Lung (tissue), 12 donors: Measurements from ENCODE around the gene RASSF1. TPM values are rescaled to one million over a fixed set of nuclear protein-coding genes. Genes with fewer than 3 reads are reported as not detected.

ENCODE experiments used
- ATAC-seq: fragments of 200-7000 bp; cut with Tn5 transposase; one replicate; pipeline ENCODE4 v1.9.1; 2020; ENCODE audit warnings: moderate number of reproducible peaks; ENCODE audit not compliant: insufficient read depth, low FRiP score
- DNase-seq, 3 donors: peaks; one replicate each; pipeline ENCODE4 v3.0.0-alpha.2; 2013 to 2017
- H3K27ac ChIP-seq, 2 donors: one replicate each; pipeline ENCODE4 v1.5.1; 2013; ENCODE audit warnings: mild to moderate bottlenecking in 2 of 2, moderate library complexity in 2 of 2, control low read depth in 1 of 2, inconsistent platforms in 1 of 2, low read depth in 1 of 2, low read length in 1 of 2
- H3K27me3 ChIP-seq, 3 donors: one replicate each; pipeline ENCODE4 v1.5.1; 2013; ENCODE audit warnings: low read length in 2 of 3; ENCODE audit not compliant: control insufficient read depth in 3 of 3, insufficient read depth in 3 of 3
- H3K36me3 ChIP-seq, 4 donors: one replicate each; pipeline ENCODE4 v1.5.1; 2013; ENCODE audit warnings: low read length in 4 of 4, mild to moderate bottlenecking in 1 of 4, moderate library complexity in 1 of 4; ENCODE audit not compliant: control insufficient read depth in 4 of 4, insufficient read depth in 4 of 4
- H3K4me1 ChIP-seq, 5 donors: one replicate each; pipeline ENCODE4 v1.5.1; 2013; ENCODE audit warnings: low read length in 5 of 5, mild to moderate bottlenecking in 2 of 5, moderate library complexity in 1 of 5; ENCODE audit not compliant: control insufficient read depth in 5 of 5, insufficient read depth in 5 of 5
- H3K4me3 ChIP-seq: one replicate; pipeline ENCODE4 v1.5.1; 2013; ENCODE audit warnings: mild to moderate bottlenecking, control low read depth, moderate library complexity
- H3K9ac ChIP-seq, 2 donors: one replicate each; pipeline ENCODE4 v1.5.1; 2013; ENCODE audit warnings: low read length in 2 of 2, control low read depth in 1 of 2; ENCODE audit not compliant: insufficient read depth in 1 of 2
- H3K9me3 ChIP-seq, 4 donors: one replicate each; pipeline ENCODE4 v1.5.1; 2013; ENCODE audit warnings: low read length in 3 of 4, mild to moderate bottlenecking in 1 of 4, moderate library complexity in 1 of 4; ENCODE audit not compliant: control insufficient read depth in 4 of 4, insufficient read depth in 3 of 4
- WGBS, 2 donors: extraction: QIAGEN DNeasy Blood & Tissue Kit; methylation state at CpG; one replicate each; pipeline ENCODE4 v1.1.7; 2013; 5-methylcytosine and 5-hydroxymethylcytosine counted together
- polyA plus RNA-seq, 2 donors: library from polyadenylated mRNA; stranded (reverse); fragments of 200-250 nt; gene quantifications; one replicate each; pipeline ENCODE4 v1.2.1, GENCODE V29; 2013
- total RNA-seq, 2 donors: library from RNA; depleted of rRNA in 1 of 2; stranded (reverse); fragments of >200 nt in 1 of 2; gene quantifications; one replicate each; pipeline ENCODE4 v1.2.1, GENCODE V29; 2014 to 2021
- TF ChIP-seq, protein P1 (sequence below): IDR thresholded peaks from 2 replicates; pipeline ENCODE4 v1.5.1; 2012; ENCODE audit warnings: mild to moderate bottlenecking; ENCODE audit errors: control extremely low read depth, extremely low read depth
- donor health status: control.
- donor health status: control.
- donor health status: Bipolar disorder and iron deficiency.
- donor health status: healthy.
- donor health status: DM: yes; HTN: yes; CAD: no.

Gene RASSF1
- total and polyA plus RNA-seq, 4 donors = 36.3 to 59.0 (median 42.0) TPM

DNA sequence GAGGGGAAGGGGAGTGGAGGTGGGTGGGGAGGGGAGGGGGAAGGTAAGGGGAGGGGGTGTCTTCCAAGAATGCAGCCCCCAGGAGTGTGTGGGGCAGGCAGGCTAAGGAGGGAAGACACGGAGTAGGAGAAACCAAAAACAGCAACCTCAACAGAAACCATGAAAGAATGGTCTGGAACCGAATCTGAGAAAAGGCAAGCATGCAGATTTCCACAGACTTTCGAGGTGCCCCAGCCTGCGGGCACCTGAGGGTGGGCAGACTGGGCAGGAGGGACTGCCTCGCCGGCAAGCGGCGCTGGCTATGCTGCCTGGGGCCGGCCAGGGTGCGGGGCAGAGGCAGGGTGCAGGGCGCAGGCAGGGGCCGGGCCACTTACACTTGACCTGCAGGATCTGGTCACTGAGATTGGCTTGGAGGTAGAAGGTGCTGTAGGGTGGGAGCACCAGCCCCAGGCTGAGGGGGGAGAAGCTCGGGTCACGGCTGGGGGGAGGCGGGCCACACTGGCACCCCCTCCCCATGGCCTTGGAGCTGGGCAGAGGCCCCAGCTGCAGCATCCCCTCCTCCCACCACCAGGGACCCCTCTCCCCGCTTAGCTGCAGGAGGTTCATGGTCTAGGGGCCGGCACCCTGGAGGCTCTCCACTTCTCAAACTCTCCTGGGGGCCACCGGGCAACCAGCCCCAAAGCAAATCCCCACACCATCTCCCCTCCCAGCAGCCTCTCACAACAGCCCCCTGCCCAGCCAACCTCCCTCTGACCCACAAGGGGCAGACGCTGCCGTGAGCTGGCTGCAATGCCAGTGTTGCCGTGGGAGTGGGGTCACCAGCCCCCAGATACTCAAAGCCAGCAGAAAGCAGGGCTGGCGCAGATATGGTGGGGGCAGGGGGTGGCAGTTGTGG, 34.0 kb upstream of the RASSF1 start:
- WGBS, 2 donors = 80% methylated on average over 22 of the region's 22 CpGs
- no peak for DNase-seq
- no peak for ATAC-seq
- H3K4me1 ChIP-seq = peaks cover 0 to 8% (median 0%) of the 10 kb centered on the region in 5 donors
- H3K36me3 ChIP-seq = peaks cover 0 to 2% (median 0%) of the 10 kb centered on the region in 4 donors
- TF ChIP-seq, protein P1, sequence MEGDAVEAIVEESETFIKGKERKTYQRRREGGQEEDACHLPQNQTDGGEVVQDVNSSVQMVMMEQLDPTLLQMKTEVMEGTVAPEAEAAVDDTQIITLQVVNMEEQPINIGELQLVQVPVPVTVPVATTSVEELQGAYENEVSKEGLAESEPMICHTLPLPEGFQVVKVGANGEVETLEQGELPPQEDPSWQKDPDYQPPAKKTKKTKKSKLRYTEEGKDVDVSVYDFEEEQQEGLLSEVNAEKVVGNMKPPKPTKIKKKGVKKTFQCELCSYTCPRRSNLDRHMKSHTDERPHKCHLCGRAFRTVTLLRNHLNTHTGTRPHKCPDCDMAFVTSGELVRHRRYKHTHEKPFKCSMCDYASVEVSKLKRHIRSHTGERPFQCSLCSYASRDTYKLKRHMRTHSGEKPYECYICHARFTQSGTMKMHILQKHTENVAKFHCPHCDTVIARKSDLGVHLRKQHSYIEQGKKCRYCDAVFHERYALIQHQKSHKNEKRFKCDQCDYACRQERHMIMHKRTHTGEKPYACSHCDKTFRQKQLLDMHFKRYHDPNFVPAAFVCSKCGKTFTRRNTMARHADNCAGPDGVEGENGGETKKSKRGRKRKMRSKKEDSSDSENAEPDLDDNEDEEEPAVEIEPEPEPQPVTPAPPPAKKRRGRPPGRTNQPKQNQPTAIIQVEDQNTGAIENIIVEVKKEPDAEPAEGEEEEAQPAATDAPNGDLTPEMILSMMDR = no peak
- H3K9me3 ChIP-seq = no peaks in the 10 kb centered on the region
- H3K9ac ChIP-seq = no peak overlapping the region
- no peak overlapping the region for H3K27ac ChIP-seq
- no peaks in the 10 kb centered on the region for H3K27me3 ChIP-seq
- no peak overlapping the region for H3K4me3 ChIP-seq

DNA sequence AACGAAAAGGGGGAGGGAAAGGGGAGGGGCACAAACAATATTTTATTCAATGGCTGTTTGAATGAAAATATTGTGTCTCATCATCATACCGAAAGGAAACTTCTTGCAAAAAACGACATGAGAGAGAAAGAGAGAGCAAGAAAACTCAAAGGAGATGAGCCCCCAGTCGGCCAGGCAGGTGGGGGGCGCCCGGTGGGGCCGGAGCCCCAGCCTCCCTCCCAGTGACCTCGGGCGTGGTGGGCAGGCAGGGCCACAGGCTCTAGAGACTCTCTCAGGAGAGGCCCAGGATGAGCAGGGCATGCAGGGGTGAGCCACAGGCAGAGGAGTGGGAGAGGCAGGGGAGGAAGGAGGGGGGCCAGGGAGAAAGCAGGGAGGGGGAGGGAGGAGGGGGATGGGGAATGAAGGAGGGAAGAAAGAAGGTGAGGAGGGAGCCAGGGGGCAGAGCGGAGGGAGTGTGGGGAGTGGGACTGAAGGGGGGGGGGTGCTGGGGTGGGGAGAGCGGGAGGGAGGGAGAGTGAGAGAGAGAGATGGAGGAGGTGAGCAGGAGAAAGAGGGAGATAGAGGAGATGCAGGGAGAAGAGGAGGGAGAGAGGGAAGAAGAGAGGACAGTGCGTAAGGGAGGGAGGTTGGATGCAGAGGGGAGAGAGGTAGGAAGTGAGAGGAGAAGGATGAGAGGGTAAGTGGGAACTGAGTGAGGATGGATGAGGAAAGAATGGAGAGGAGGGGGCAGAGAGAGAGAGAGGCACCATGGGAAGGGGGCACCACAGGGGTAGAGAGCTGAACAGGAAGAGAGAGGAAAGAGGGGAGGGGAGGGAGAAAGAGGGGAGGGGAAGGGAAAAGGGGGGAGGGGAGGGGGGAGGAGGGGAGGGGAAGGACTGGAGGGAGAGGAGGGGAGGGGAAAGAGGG, 32.8 kb upstream of the RASSF1 start:
- Histone ChIP-seq H3K9ac (no peak overlapping the region), H3K9me3 (no peaks in the 10 kb centered on the region), H3K36me3 (peaks cover 0 to 2% (median 0%) of the 10 kb centered on the region in 4 donors), H3K27me3 (no peaks in the 10 kb centered on the region), H3K4me3 (no peak overlapping the region), H3K4me1 (peaks cover 0 to 8% (median 0%) of the 10 kb centered on the region in 5 donors), H3K27ac (no peak overlapping the region)
- no peak for ATAC-seq
- TF ChIP-seq, protein P1 = no peak
- 57 to 63% methylated on average over 12 of the region's 12 CpGs for WGBS, 2 donors
- DNase-seq = peak in 1 of 3 donors; percentile 55

DNA sequence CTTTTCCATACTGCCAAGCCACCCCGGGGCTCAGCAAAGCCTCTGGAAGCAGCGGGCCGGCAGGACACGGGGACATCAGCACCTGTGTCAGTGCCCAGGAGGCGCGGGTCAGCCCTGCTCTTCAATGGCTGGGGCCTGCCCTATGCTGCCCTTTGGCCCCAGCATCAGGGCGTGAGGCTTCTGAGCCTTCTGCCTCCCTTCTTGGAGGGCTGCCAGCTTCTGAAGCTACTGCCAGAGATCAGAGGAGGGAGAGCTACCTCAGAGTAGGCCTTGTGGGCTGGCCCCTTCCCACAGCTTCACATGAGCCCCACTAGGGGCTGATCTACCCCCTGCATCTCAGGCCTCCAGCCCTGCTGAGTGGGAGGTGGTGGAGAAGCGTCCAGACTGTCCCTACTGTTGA, 31.7 kb upstream of the RASSF1 start:
- H3K9ac ChIP-seq = no peak overlapping the region
- H3K4me3 ChIP-seq = no peak overlapping the region
- H3K9me3 ChIP-seq = no peaks in the 10 kb centered on the region
- peaks cover 0 to 8% (median 0%) of the 10 kb centered on the region in 5 donors for H3K4me1 ChIP-seq
- no peak overlapping the region for H3K27ac ChIP-seq
- DNase-seq (peak; percentile 50 to 63 (median 57)), ATAC-seq (no peak)
- TF ChIP-seq, protein P1 = no peak
- H3K27me3 ChIP-seq = no peaks in the 10 kb centered on the region
- WGBS, 2 donors = 72 to 76% methylated on average over 8 of the region's 8 CpGs
- H3K36me3 ChIP-seq = peaks cover 0 to 4% (median 0%) of the 10 kb centered on the region in 4 donors
